Skeletal muscle tissue (tissue), 4 donors: ENCODE measurements around the gene PCSK1N. TPM values are rescaled to one million over a fixed set of nuclear protein-coding genes. Genes with fewer than 3 reads are reported as not detected.

Experiments used
- H3K27ac ChIP-seq: one replicate; pipeline ENCODE4 v1.7.0; 2013; ENCODE audit warnings: mild to moderate bottlenecking, low read depth, low read length, inconsistent platforms
- H3K27me3 ChIP-seq, 3 donors: one replicate each; pipeline ENCODE4 v1.7.0; 2013; ENCODE audit warnings: low read length in 3 of 3; ENCODE audit not compliant: control insufficient read depth in 3 of 3, insufficient read depth in 3 of 3
- H3K36me3 ChIP-seq, 3 donors: one replicate each; pipeline ENCODE4 v1.7.0; 2013; ENCODE audit warnings: low read length in 3 of 3; ENCODE audit not compliant: control insufficient read depth in 3 of 3, insufficient read depth in 3 of 3
- H3K4me1 ChIP-seq, 3 donors: one replicate each; pipeline ENCODE4 v1.7.0; 2013; ENCODE audit warnings: low read length in 3 of 3, mild to moderate bottlenecking in 3 of 3; ENCODE audit not compliant: control insufficient read depth in 3 of 3, insufficient read depth in 3 of 3
- H3K4me3 ChIP-seq, 3 donors: one replicate each; pipeline ENCODE4 v1.7.0; 2013; ENCODE audit warnings: low read length in 3 of 3
- H3K9ac ChIP-seq, 3 donors: one replicate each; pipeline ENCODE4 v1.7.0; 2013; ENCODE audit warnings: low read length in 3 of 3, mild to moderate bottlenecking in 3 of 3, moderate library complexity in 2 of 3, low read depth in 1 of 3
- H3K9me3 ChIP-seq, 3 donors: one replicate each; pipeline ENCODE4 v1.7.0; 2013; ENCODE audit warnings: low read length in 3 of 3; ENCODE audit not compliant: control insufficient read depth in 3 of 3
- total RNA-seq: library from RNA; depleted of rRNA; stranded (reverse); fragments of >200 nt; gene quantifications from one replicate; pipeline ENCODE4 v1.2.3, GENCODE V29; 2014
- donor health status: Osteomylitis.

The PCSK1N gene
- total RNA-seq, 1 donor from 2014 or later: not detected

- Histone ChIP-seq H3K36me3 (no peaks in the 10 kb centered on the region), H3K27ac (no peak overlapping the region), H3K4me1 (no peaks in the 10 kb centered on the region), H3K4me3 (no peak overlapping the region), H3K27me3 (peaks cover 0 to 2% (median 0%) of the 10 kb centered on the region in 3 donors), H3K9ac (no peak overlapping the region), H3K9me3 (no peaks in the 10 kb centered on the region)
These were observed 44.2 kb downstream of the PCSK1N start for GRCh38 chrX:48791063-48791820.

- Histone ChIP-seq H3K36me3 (no peaks in the 10 kb centered on the region), H3K9ac (no peak overlapping the region), H3K27me3 (peaks cover 0 to 2% (median 0%) of the 10 kb centered on the region in 3 donors), H3K4me1 (no peaks in the 10 kb centered on the region), H3K27ac (no peak overlapping the region), H3K9me3 (no peaks in the 10 kb centered on the region), H3K4me3 (no peak overlapping the region)
These were observed 44.9 kb downstream of the PCSK1N start for GRCh38 chrX:48790477-48790876.

GRCh38 chrX:48789366-48790220, 45.8 kb downstream of the PCSK1N start:
- Histone ChIP-seq H3K4me3 (no peak overlapping the region), H3K27me3 (peaks cover 0 to 8% (median 0%) of the 10 kb centered on the region in 3 donors), H3K36me3 (no peaks in the 10 kb centered on the region), H3K9ac (no peak overlapping the region), H3K4me1 (no peaks in the 10 kb centered on the region), H3K9me3 (no peaks in the 10 kb centered on the region), H3K27ac (no peak overlapping the region)

- H3K27me3 ChIP-seq: peaks cover 0 to 9% (median 0%) of the 10 kb centered on the region in 3 donors
- H3K4me3 ChIP-seq: no peak overlapping the region
- no peak overlapping the region for H3K27ac ChIP-seq
- H3K36me3 ChIP-seq: no peaks in the 10 kb centered on the region
- no peak overlapping the region for H3K9ac ChIP-seq
- H3K9me3 ChIP-seq: no peaks in the 10 kb centered on the region
- no peaks in the 10 kb centered on the region for H3K4me1 ChIP-seq
These were observed 47.6 kb downstream of the PCSK1N start for GRCh38 chrX:48787505-48788443.

- no peaks in the 10 kb centered on the region for H3K4me1 ChIP-seq
These were observed 48.4 kb downstream of the PCSK1N start for GRCh38 chrX:48786825-48787504.

GRCh38 chrX:48786341-48786800, 49.0 kb downstream of the PCSK1N start, which contains the start of gene GATA1:
Gene GATA1 (plus strand): TSS chrX:48786590. CDS start chrX:48791110, 4,520 bp downstream.
- Histone ChIP-seq H3K9me3 (no peaks in the 10 kb centered on the region), H3K27ac (no peak within 1 kb of the TSS), H3K4me1 (no peaks in the 10 kb centered on the region), H3K9ac (no peak within 1 kb of the TSS), H3K36me3 (no peaks in the 10 kb centered on the region), H3K4me3 (no peak within 1 kb of the TSS), H3K27me3 (peaks cover 0 to 9% (median 0%) of the 10 kb centered on the region in 3 donors)

More at GRCh38 chrX:48786825-48787504, 48.4 kb downstream of the PCSK1N start:
- H3K9ac ChIP-seq: no peak overlapping the region
- peaks cover 0 to 9% (median 0%) of the 10 kb centered on the region in 3 donors for H3K27me3 ChIP-seq
- no peak overlapping the region for H3K27ac ChIP-seq
- no peak overlapping the region for H3K4me3 ChIP-seq
- no peaks in the 10 kb centered on the region for H3K9me3 ChIP-seq
- H3K36me3 ChIP-seq: no peaks in the 10 kb centered on the region

GRCh38 chrX:48785540-48786214, 49.7 kb downstream of the PCSK1N start:
- Histone ChIP-seq H3K9ac (no peak overlapping the region), H3K4me3 (no peak overlapping the region), H3K27me3 (peaks cover 0 to 9% (median 0%) of the 10 kb centered on the region in 3 donors), H3K4me1 (no peaks in the 10 kb centered on the region), H3K36me3 (no peaks in the 10 kb centered on the region), H3K27ac (no peak overlapping the region), H3K9me3 (no peaks in the 10 kb centered on the region)

GRCh38 chrX:48785186-48785539, 50.2 kb downstream of the PCSK1N start:
- no peak overlapping the region for H3K4me3 ChIP-seq
- no peaks in the 10 kb centered on the region for H3K36me3 ChIP-seq
- no peak overlapping the region for H3K9ac ChIP-seq
- no peaks in the 10 kb centered on the region for H3K4me1 ChIP-seq
- no peak overlapping the region for H3K27ac ChIP-seq
- H3K27me3 ChIP-seq: peaks cover 0 to 9% (median 0%) of the 10 kb centered on the region in 3 donors
- no peaks in the 10 kb centered on the region for H3K9me3 ChIP-seq
